ENCODE measurements around the gene COPS3. TPM values are rescaled to one million over a fixed set of nuclear protein-coding genes. Genes with fewer than 3 reads are reported as not detected.

Gene COPS3
- total and polyA plus RNA-seq, 2 of the 8 experiments (the other 6 are each of a cell fraction or from before 2014, with no cell fraction given): 82.9 to 110 TPM

- no peak overlapping the region for H4K5ac ChIP-seq (ENCODE audit: insufficient read length, low read depth, low read length)
- H3K14ac ChIP-seq (ENCODE audit: insufficient read length): no peak overlapping the region
- 90% methylated on average over 6 of the region's 6 CpGs; no CpG with 5 or more reads in 1 of the 2 experiments for WGBS, 2 experiments (ENCODE audit: extremely low coverage in 1 of 2, insufficient coverage in 1 of 2, insufficient read length in 1 of 2, insufficient replicate concordance in 2 of 2, low coverage in 1 of 2, low lambda C conversion rate in 2 of 2, missing lambda C conversion rate in 1 of 2)
- no peak overlapping the region for H3K4ac ChIP-seq (replicated peaks; ENCODE audit: insufficient read length, low read depth, low read length)
- H3K23me2 ChIP-seq (ENCODE audit: low read depth, low read length): no peaks in the 10 kb centered on the region
- CTCF ChIA-PET (ENCODE audit: partially characterized antibody): interaction anchor here (0.6 to 1.3 kb wide), 2 partner anchors 24 to 47 kb away, joined by 3 to 5 read pairs; no protein-coding TSS in a partner anchor
- no peak overlapping the region for H2AK5ac ChIP-seq (ENCODE audit: low read depth, low read length)
- H3K4me1 ChIP-seq (replicated peaks in 1 of 4; ENCODE audit: control insufficient read depth in 3 of 4, insufficient read depth in 4 of 4, low read length in 3 of 4): peaks cover 0 to 6% (median 1%) of the 10 kb centered on the region in 4 experiments; a peak in 2 of 7 replicates
- peaks cover 0 to 26% (median 6%) of the 10 kb centered on the region in 4 experiments; a peak in 4 of 8 replicates for H3K36me3 ChIP-seq (ENCODE audit: control insufficient read depth in 2 of 4, insufficient read depth in 4 of 4, low read length in 3 of 4)
- no peak overlapping the region for H3K56ac ChIP-seq (replicated peaks; ENCODE audit: insufficient read length, low read depth, low read length)
- FAIRE-seq (no peak), DNase-seq (ENCODE audit: low read depth in 1 of 2, low spot score in 2 of 2) (no peak)
- no peaks in the 10 kb centered on the region for H3K9me3 ChIP-seq (ENCODE audit: insufficient read depth in 2 of 2, low read depth in 1 of 2, low read length in 1 of 2)
- no peaks in the 10 kb centered on the region for H3K27me3 ChIP-seq (replicated peaks in 1 of 4; ENCODE audit: control insufficient read depth in 3 of 4, extremely low read depth in 1 of 4, insufficient read depth in 3 of 4, low read length in 3 of 4)
- POLR2A ChIA-PET (ENCODE audit: partially characterized antibody): interaction anchor here (0.7 to 2.7 kb wide), 5 partner anchors 25 to 315 kb away, joined by 3 to 9 read pairs (median 3); partner anchors contain the start of gene PEMT
- no peak overlapping the region for H2BK20ac ChIP-seq (ENCODE audit: low read length)
- H2BK12ac ChIP-seq (ENCODE audit: low read depth, low read length): no peak overlapping the region
- peaks cover 3 to 11% of the 10 kb centered on the region in 2 experiments for H4K20me1 ChIP-seq (replicated peaks in 1 of 2; ENCODE audit: control insufficient read depth in 1 of 2, insufficient read depth in 2 of 2, low read length in 2 of 2)
- H4K8ac ChIP-seq (ENCODE audit: extremely low read depth, insufficient read depth, low read length): no peak overlapping the region
- no peak overlapping the region for H4K91ac ChIP-seq (replicated peaks; ENCODE audit: insufficient read length, low read length)
- H3K4me3 ChIP-seq (ENCODE audit: extremely low read depth in 1 of 4, insufficient read depth in 2 of 4, low read depth in 3 of 4, low read length in 4 of 4): no peak overlapping the region
- no peak overlapping the region for H2BK5ac ChIP-seq (ENCODE audit: low read depth, low read length)
- no peak overlapping the region for H2BK120ac ChIP-seq (replicated peaks; ENCODE audit: low read depth, low read length)
- H3K23ac ChIP-seq (ENCODE audit: insufficient read length): no peak overlapping the region
- no peak overlapping the region for H2AFZ ChIP-seq (ENCODE audit: low read length)
- no peak overlapping the region for H3K18ac ChIP-seq (ENCODE audit: extremely low read depth, low read length)
- no peak overlapping the region for H3K27ac ChIP-seq (ENCODE audit: low read depth, low read length)
- peaks cover 18 to 56% of the 10 kb centered on the region in 2 experiments for H3K79me2 ChIP-seq (ENCODE audit: control insufficient read depth in 1 of 2, insufficient read depth in 2 of 2, low read length in 2 of 2)
- no peak overlapping the region for H3K4me2 ChIP-seq (ENCODE audit: insufficient read depth in 1 of 2, low read depth in 2 of 2, low read length in 2 of 2)
- peaks cover 4% of the 10 kb centered on the region for H3K79me1 ChIP-seq (ENCODE audit: low read depth, low read length)
- no peak overlapping the region for H2BK15ac ChIP-seq (ENCODE audit: low read length)
- H3K9ac ChIP-seq (replicated peaks in 1 of 4; ENCODE audit: extremely low read depth in 1 of 4, low read depth in 3 of 4, low read length in 3 of 4): no peak overlapping the region
- TF ChIP-seq CEBPB (IDR thresholded peaks at IDR 0.05; ENCODE audit: low read depth, low read length) (no peak), NRF1 (IDR thresholded peaks at IDR 0.05; ENCODE audit: low read depth, low read length) (no peak), MAX (IDR thresholded peaks at IDR 0.05) (no peak), SP1 (IDR thresholded peaks at IDR 0.05; ENCODE audit: low read depth, low read length) (no peak), YY1 (IDR thresholded peaks at IDR 0.05; ENCODE audit: low read depth, low read length) (no peak), HDAC6 (IDR thresholded peaks at IDR 0.05; ENCODE audit: low read depth, low read length) (no peak), SAP30 (IDR thresholded peaks at IDR 0.05; ENCODE audit: insufficient read depth, insufficient replicate concordance, low read length) (no peak), RNF2 (IDR thresholded peaks at IDR 0.05; ENCODE audit: borderline replicate concordance, low read depth, low read length, missing control alignments, poor library complexity, severe bottlenecking) (no peak), POLR2AphosphoS5 (IDR thresholded peaks at IDR 0.05; ENCODE audit: low read depth, low read length) (no peak), KDM4A (IDR thresholded peaks at IDR 0.05; ENCODE audit: low read depth, low read length, severe bottlenecking) (no peak), RAD21 (IDR thresholded peaks at IDR 0.05 in 1 of 2, conservative IDR thresholded peaks at IDR 0.05 in 1 of 2; ENCODE audit: low read depth in 2 of 2, low read length in 2 of 2) (no peak), SP4 (IDR thresholded peaks at IDR 0.05; ENCODE audit: low read length) (no peak), TEAD4 (IDR thresholded peaks at IDR 0.05; ENCODE audit: low read depth, low read length) (no peak), TCF12 (IDR thresholded peaks at IDR 0.05; ENCODE audit: low read depth, low read length) (no peak)
Observed at GRCh38 chr17:17275971-17276370, 5.1 kb downstream of the COPS3 start.
